H9 (cell line): ENCODE measurements around the gene HAUS8. TPM values are rescaled to one million over a fixed set of nuclear protein-coding genes. Genes with fewer than 3 reads are reported as not detected.

Experiments
- DNase-seq: peaks from one replicate; pipeline ENCODE4 v3.0.0-alpha.2; 2017
- H2AFZ ChIP-seq: one replicate; pipeline ENCODE4 v1.6.1; 2013; ENCODE audit warnings: mild to moderate bottlenecking, low read length, control low read depth, moderate library complexity
- H2AK5ac ChIP-seq: 2 replicates; pipeline ENCODE4 v1.6.1; 2013; ENCODE audit warnings: low read length, control low read depth, mixed read lengths; ENCODE audit not compliant: insufficient read length
- H2BK120ac ChIP-seq: one replicate; pipeline ENCODE4 v1.6.1; 2013; ENCODE audit warnings: low read depth, mild to moderate bottlenecking, low read length, control low read depth, inconsistent platforms; ENCODE audit not compliant: poor library complexity, severe bottlenecking
- H2BK12ac ChIP-seq: 2 replicates; pipeline ENCODE4 v1.6.1; 2013; ENCODE audit warnings: low read length, control low read depth, mixed read lengths, low read depth; ENCODE audit not compliant: insufficient read length
- H2BK15ac ChIP-seq: 2 replicates; pipeline ENCODE4 v1.6.1; 2013; ENCODE audit warnings: low read depth, low read length, control low read depth
- H2BK20ac ChIP-seq: one replicate; pipeline ENCODE4 v1.6.1; 2013; ENCODE audit warnings: low read depth, mild to moderate bottlenecking, low read length, control low read depth, inconsistent platforms; ENCODE audit not compliant: poor library complexity, severe bottlenecking
- H2BK5ac ChIP-seq: 2 replicates; pipeline ENCODE4 v1.6.1; 2013; ENCODE audit warnings: low read length, control low read depth, mixed read lengths; ENCODE audit not compliant: insufficient read length
- H3K14ac ChIP-seq: 2 replicates; pipeline ENCODE4 v1.6.1; 2013; ENCODE audit warnings: low read length, control low read depth; ENCODE audit not compliant: insufficient read depth
- H3K18ac ChIP-seq: 2 replicates; pipeline ENCODE4 v1.6.1; 2013; ENCODE audit warnings: low read depth, mild to moderate bottlenecking, mixed read lengths, low read length, control low read depth; ENCODE audit not compliant: insufficient read length
- H3K23ac ChIP-seq: 2 replicates; pipeline ENCODE4 v1.6.1; 2013; ENCODE audit warnings: low read length, control low read depth, mixed read lengths, low read depth; ENCODE audit not compliant: insufficient read length
- H3K23me2 ChIP-seq: 2 replicates; pipeline ENCODE4 v1.6.1; 2013; ENCODE audit warnings: low read depth, mild to moderate bottlenecking, mixed read lengths, low read length, control low read depth; ENCODE audit not compliant: insufficient read length, poor library complexity, severe bottlenecking
- H3K27ac ChIP-seq: 2 replicates; pipeline ENCODE4 v1.5.1; 2013; ENCODE audit warnings: low read length, control low read depth, mixed read lengths, low read depth; ENCODE audit not compliant: insufficient read length
- H3K27me3 ChIP-seq: 2 replicates; pipeline ENCODE4 v1.6.1; 2013; ENCODE audit warnings: low read length, control low read depth, inconsistent platforms; ENCODE audit not compliant: insufficient read depth
- H3K4ac ChIP-seq: 2 replicates; pipeline ENCODE4 v1.6.1; 2013; ENCODE audit warnings: low read depth, mild to moderate bottlenecking, control low read depth, inconsistent platforms, low read length, moderate library complexity
- H3K4me1 ChIP-seq: 2 replicates; pipeline ENCODE4 v1.6.1; 2013; ENCODE audit warnings: low read length, control low read depth, inconsistent platforms; ENCODE audit not compliant: insufficient read depth
- H3K4me2 ChIP-seq: 2 replicates; pipeline ENCODE4 v1.6.1; 2013; ENCODE audit warnings: low read length, control low read depth, mixed read lengths; ENCODE audit not compliant: insufficient read length, insufficient read depth
- H3K56ac ChIP-seq: 2 replicates; pipeline ENCODE4 v1.6.1; 2013; ENCODE audit warnings: low read depth, mild to moderate bottlenecking, mixed read lengths, low read length, control low read depth; ENCODE audit not compliant: insufficient read length
- H3K79me1 ChIP-seq: 2 replicates; pipeline ENCODE4 v1.6.1; 2013; ENCODE audit warnings: low read depth, mild to moderate bottlenecking, moderate library complexity, low read length, control low read depth, inconsistent platforms; ENCODE audit not compliant: insufficient read depth, poor library complexity, severe bottlenecking
- H3K79me2 ChIP-seq: 2 replicates; pipeline ENCODE4 v1.6.1; 2013; ENCODE audit warnings: low read length, control low read depth, inconsistent platforms; ENCODE audit not compliant: insufficient read depth
- H3K9ac ChIP-seq: 2 replicates; pipeline ENCODE4 v1.6.1; 2013; ENCODE audit warnings: low read length, control low read depth, mixed read lengths; ENCODE audit not compliant: insufficient read length; ENCODE audit errors: extremely low read depth
- H3K9me3 ChIP-seq: one replicate; pipeline ENCODE4 v1.6.1; 2013; ENCODE audit warnings: low read depth, low read length, inconsistent platforms; ENCODE audit not compliant: control insufficient read depth
- H3T11ph ChIP-seq: one replicate; pipeline ENCODE4 v1.6.1; 2013; ENCODE audit warnings: mild to moderate bottlenecking, low read length, control low read depth, inconsistent platforms
- H4K20me1 ChIP-seq: one replicate; pipeline ENCODE4 v1.6.1; 2013; ENCODE audit not compliant: control insufficient read depth, insufficient read length, insufficient read depth
- H4K5ac ChIP-seq: 2 replicates; pipeline ENCODE4 v1.6.1; 2013; ENCODE audit warnings: low read depth, mild to moderate bottlenecking, mixed read lengths, low read length, control low read depth; ENCODE audit not compliant: insufficient read length
- H4K8ac ChIP-seq: replicated peaks from 2 replicates; pipeline ENCODE4 v1.6.1; 2013; ENCODE audit warnings: low read length, control low read depth, mixed read lengths, low read depth; ENCODE audit not compliant: insufficient read length
- H4K91ac ChIP-seq: 2 replicates; pipeline ENCODE4 v1.6.1; 2013; ENCODE audit warnings: low read depth, mild to moderate bottlenecking, moderate library complexity, mixed read lengths, low read length, control low read depth; ENCODE audit not compliant: insufficient read length
- H3K27ac Mint-ChIP-seq, 3 experiments: 2 replicates in 2 of 3; 3 replicates in 1 of 3; pipeline ENCODE4 v1.8.0; 2020 to 2021; ENCODE audit warnings: mixed read lengths in 3 of 3, mild to moderate bottlenecking in 1 of 3, moderate library complexity in 1 of 3
- H3K27me3 Mint-ChIP-seq: 2 replicates; pipeline ENCODE4 v1.8.0; 2021; ENCODE audit warnings: low read depth, mild to moderate bottlenecking, moderate library complexity, mixed read lengths
- H3K36me3 Mint-ChIP-seq, 3 experiments: 2 replicates in 2 of 3; 3 replicates in 1 of 3; pipeline ENCODE4 v1.8.0; 2020 to 2021; ENCODE audit warnings: low read depth in 3 of 3, mixed read lengths in 3 of 3; ENCODE audit not compliant: insufficient read depth in 1 of 3
- H3K4me1 Mint-ChIP-seq, 2 experiments: 2 replicates each; pipeline ENCODE4 v1.8.0; 2020; ENCODE audit warnings: mixed read lengths in 2 of 2
- H3K4me3 Mint-ChIP-seq, 2 experiments: 2 replicates in 1 of 2; 3 replicates in 1 of 2; pipeline ENCODE4 v1.8.0; 2020 to 2021; ENCODE audit warnings: mild to moderate bottlenecking in 2 of 2, mixed read lengths in 2 of 2, moderate library complexity in 1 of 2
- H3K9me3 Mint-ChIP-seq, 2 experiments: 2 replicates in 1 of 2; 3 replicates in 1 of 2; pipeline ENCODE4 v1.8.0; 2020; ENCODE audit warnings: mild to moderate bottlenecking in 2 of 2, mixed read lengths in 2 of 2, moderate library complexity in 1 of 2
- CTCF ChIP-seq: fragments of 200-600 bp; sonication (generic); conservative IDR thresholded peaks from 3 replicates; pipeline ENCODE4 v1.8.0; 2021; ENCODE audit warnings: antibody characterized with exemption, mild to moderate bottlenecking
- WGBS: extraction: QIAGEN DNeasy Blood & Tissue Kit; methylation state at CpG from one replicate; pipeline ENCODE4 v1.1.7; 2013; ENCODE audit warnings: missing lambda C conversion rate, low lambda C conversion rate, mixed read lengths; ENCODE audit not compliant: insufficient read length; ENCODE audit errors: extremely low coverage; 5-methylcytosine and 5-hydroxymethylcytosine counted together
- total RNA-seq: library from RNA; stranded (reverse); gene quantifications from 2 replicates; pipeline ENCODE4 v1.2.1, GENCODE V29; 2021

Gene HAUS8
- total RNA-seq, 1 experiment from 2014 or later, result 27.8 TPM

GRCh38 chr19:17105556-17105955 is 30.3 kb upstream of the HAUS8 start:
- H3K27ac ChIP-seq, result no peak overlapping the region
- no peaks in the 10 kb centered on the region for H3K23me2 ChIP-seq
- H4K8ac ChIP-seq, result no peak overlapping the region
- H4K5ac ChIP-seq, result no peak overlapping the region
- no peak overlapping the region for H3K4ac ChIP-seq
- H2BK15ac ChIP-seq, result no peak overlapping the region
- no peak for TF ChIP-seq CTCF
- H3K23ac ChIP-seq, result no peak overlapping the region
- Mint-ChIP-seq H3K4me3 (no peak overlapping the region), H3K9me3 (peaks cover 8 to 15% of the 10 kb centered on the region in 2 experiments), H3K27ac (no peak overlapping the region; a peak in 1 of 7 replicates), H3K36me3 (peaks cover 25 to 40% (median 25%) of the 10 kb centered on the region in 3 experiments), H3K4me1 (peaks cover 0 to 6% of the 10 kb centered on the region in 2 experiments; a peak in 3 of 4 replicates), H3K27me3 (no peaks in the 10 kb centered on the region)
- no peak overlapping the region for H3K9ac ChIP-seq
- DNase-seq, result no peak
- H3K14ac ChIP-seq, result no peak overlapping the region
- no peak overlapping the region for H2AFZ ChIP-seq
- H3K79me2 ChIP-seq, result no peaks in the 10 kb centered on the region
- H3K9me3 ChIP-seq, result no peaks in the 10 kb centered on the region
- no peaks in the 10 kb centered on the region for H3K79me1 ChIP-seq
- no peak overlapping the region for H2BK20ac ChIP-seq
- no peaks in the 10 kb centered on the region for H3K27me3 ChIP-seq
- H2BK5ac ChIP-seq, result no peak overlapping the region
- H3T11ph ChIP-seq, result no peak overlapping the region
- no peak overlapping the region for H3K18ac ChIP-seq
- no peaks in the 10 kb centered on the region for H4K20me1 ChIP-seq
- no peak overlapping the region for H4K91ac ChIP-seq
- H2BK120ac ChIP-seq, result no peak overlapping the region
- H2BK12ac ChIP-seq, result no peak overlapping the region
- no peak overlapping the region for H3K56ac ChIP-seq
- no CpG with 5 or more reads among the region's 3 CpGs for WGBS
- no peak overlapping the region for H3K4me2 ChIP-seq
- no peaks in the 10 kb centered on the region; the same call in 1 of the 2 replicates for H3K4me1 ChIP-seq
- H2AK5ac ChIP-seq, result no peak overlapping the region
